HTR-8/SVneo (cell line): ENCODE data around the gene CALCOCO1.
A peak's percentile ranks its signal among the peaks of the same experiment; 100 is the strongest.

Experiments used
- DNase-seq: peaks from one replicate; pipeline ENCODE4 v3.0.0; 2011; ENCODE audit warnings: low spot score, mixed read lengths; ENCODE audit not compliant: insufficient read length
- FAIRE-seq: peaks from 2 replicates; lab custom pipeline; 2011; peaks lifted over from hg19 to GRCh38; lab: Jason Lieb, UNC

CALCOCO1 gene

GRCh38 chr12:53752621-53753020, 25.4 kb upstream of the CALCOCO1 start:
- FAIRE-seq (no peak), DNase-seq (no peak)

- no peak for FAIRE-seq
- DNase-seq = no peak
These were observed 24.9 kb upstream of the CALCOCO1 start for GRCh38 chr12:53752192-53752601.

- DNase-seq (no peak), FAIRE-seq (no peak)
These were observed 24.3 kb upstream of the CALCOCO1 start, which contains the start of gene CISTR for GRCh38 chr12:53751336-53752191. TSS of gene CISTR (minus strand) at chr12:53751979.

- FAIRE-seq (no peak), DNase-seq (no peak)
These were observed 23.6 kb upstream of the CALCOCO1 start for GRCh38 chr12:53750812-53751335.

GRCh38 chr12:53749986-53750811, 22.9 kb upstream of the CALCOCO1 start:
- no peak for FAIRE-seq

GRCh38 chr12:53748072-53748840, 21.0 kb upstream of the CALCOCO1 start:
- FAIRE-seq = no peak
- DNase-seq = no peak

More at GRCh38 chr12:53749986-53750811, 22.9 kb upstream of the CALCOCO1 start:
- DNase-seq = no peak

GRCh38 chr12:53747095-53747494, 19.8 kb upstream of the CALCOCO1 start:
- DNase-seq (no peak), FAIRE-seq (peak; percentile 33)

GRCh38 chr12:53746592-53747092, 19.4 kb upstream of the CALCOCO1 start:
- DNase-seq (peak; percentile 92), FAIRE-seq (peak; percentile 40)

GRCh38 chr12:53744751-53745150, 17.5 kb upstream of the CALCOCO1 start:
- DNase-seq (no peak), FAIRE-seq (no peak)

- FAIRE-seq (no peak), DNase-seq (no peak)
These were observed 16.8 kb upstream of the CALCOCO1 start for GRCh38 chr12:53744130-53744441.

- FAIRE-seq (peak; percentile 77), DNase-seq (peak; percentile 85)
These were observed 16.2 kb upstream of the CALCOCO1 start for GRCh38 chr12:53743266-53744129.

GRCh38 chr12:53740130-53740491, 12.9 kb upstream of the CALCOCO1 start:
- FAIRE-seq = no peak
- no peak for DNase-seq

- DNase-seq = no peak
- FAIRE-seq = no peak
These were observed 12.2 kb upstream of the CALCOCO1 start for GRCh38 chr12:53739214-53740129.

- no peak for FAIRE-seq
- no peak for DNase-seq
These were observed 11.4 kb upstream of the CALCOCO1 start for GRCh38 chr12:53738406-53739213.

GRCh38 chr12:53737951-53738405, 10.7 kb upstream of the CALCOCO1 start:
- no peak for FAIRE-seq
- no peak for DNase-seq

GRCh38 chr12:53737093-53737808, 10.0 kb upstream of the CALCOCO1 start:
- DNase-seq (no peak), FAIRE-seq (no peak)

GRCh38 chr12:53736592-53736991, 9.3 kb upstream of the CALCOCO1 start:
- DNase-seq = no peak
- no peak for FAIRE-seq
